Stimulated activated CD4-positive, alpha-beta T cell treated with anti-CD3 and anti-CD28 coated beads, Interleukin-1b, Interleukin-23, amount 100 ng/mL, for 24 hours (primary cell): Measurements from ENCODE around the gene SPDYE17.
"Not testable (repeated sequence)": the region's sequence is repeated elsewhere in the genome, so short reads cannot be mapped to it uniquely, and the experiment has no call there.

Experiments
- DNase-seq, 4 experiments: peaks; one replicate each; pipeline ENCODE4 v3.0.0-alpha.2; 2020; ENCODE audit warnings: low read depth in 4 of 4, low spot score in 1 of 4

Gene SPDYE17, protein sequence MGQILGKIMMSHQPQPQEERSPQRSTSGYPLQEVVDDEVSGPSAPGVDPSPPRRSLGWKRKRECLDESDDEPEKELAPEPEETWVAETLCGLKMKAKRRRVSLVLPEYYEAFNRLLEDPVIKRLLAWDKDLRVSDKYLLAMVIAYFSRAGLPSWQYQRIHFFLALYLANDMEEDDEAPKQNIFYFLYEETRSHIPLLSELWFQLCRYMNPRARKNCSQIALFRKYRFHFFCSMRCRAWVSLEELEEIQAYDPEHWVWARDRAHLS

GRCh38 chr7:77032261-77032660 lies at the start of gene SPDYE17:
SPDYE17 (minus strand) TSS chr7:77032361; CDS start chr7:77030570, 1,791 bp downstream.
- not testable (repeated sequence) for DNase-seq

- not testable (repeated sequence) for DNase-seq
Observed at GRCh38 chr7:77080236-77080635, 48.1 kb upstream of the SPDYE17 start.

- DNase-seq, result not testable (repeated sequence)
Observed at GRCh38 chr7:77079624-77080023, 47.5 kb upstream of the SPDYE17 start.

GRCh38 chr7:77079112-77079511 lies 47.0 kb upstream of the SPDYE17 start:
- DNase-seq, result not testable (repeated sequence)

DNA sequence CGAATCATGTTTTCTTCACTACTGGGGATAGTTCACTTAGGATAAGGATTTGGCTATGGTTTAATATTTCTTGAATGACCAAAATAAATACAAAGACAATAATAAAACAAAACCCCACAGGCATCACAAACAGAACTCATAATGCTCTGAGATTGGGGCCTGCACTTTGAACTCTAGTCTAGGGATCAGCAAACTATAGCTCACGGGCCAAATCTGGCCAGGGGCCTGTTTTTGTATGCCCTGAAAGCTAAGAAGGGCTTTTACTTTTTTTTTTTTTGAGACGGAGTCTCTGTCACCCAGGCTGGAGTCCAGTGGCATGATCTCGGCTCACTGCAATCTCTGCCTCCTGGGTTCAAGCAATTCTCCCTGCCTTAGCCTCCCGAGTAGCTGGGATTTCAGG lies 44.9 kb upstream of the SPDYE17 start:
- DNase-seq, result not testable (repeated sequence)

DNA sequence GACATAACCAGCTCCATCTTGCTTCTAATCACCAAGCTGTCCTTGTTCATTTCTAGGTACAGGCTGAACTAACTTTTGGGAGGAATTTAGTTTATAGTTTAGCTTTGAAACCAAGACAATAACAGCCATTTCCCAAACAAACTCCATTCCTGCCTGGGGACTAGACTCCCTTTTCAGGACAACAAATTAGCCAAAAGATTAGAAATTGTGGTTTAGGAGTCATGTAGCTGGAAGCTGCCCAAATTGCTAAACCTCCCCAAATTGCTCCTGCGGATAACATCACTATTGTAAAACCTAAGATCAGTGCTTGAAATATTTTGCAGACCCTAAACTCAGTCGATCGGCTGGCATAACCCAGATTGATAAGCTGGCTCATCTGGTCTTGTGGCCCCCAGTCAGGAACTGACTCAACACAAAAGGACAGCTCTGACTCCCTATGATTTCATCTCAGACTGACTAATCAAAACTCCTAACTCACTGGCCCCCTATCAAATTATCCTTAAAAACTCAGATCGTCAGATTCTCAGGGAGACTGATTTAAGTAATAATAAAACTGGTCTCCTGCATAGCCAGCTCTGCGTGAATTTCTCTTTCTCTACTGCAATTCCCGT lies 42.7 kb upstream of the SPDYE17 start:
- not testable (repeated sequence) for DNase-seq

DNA sequence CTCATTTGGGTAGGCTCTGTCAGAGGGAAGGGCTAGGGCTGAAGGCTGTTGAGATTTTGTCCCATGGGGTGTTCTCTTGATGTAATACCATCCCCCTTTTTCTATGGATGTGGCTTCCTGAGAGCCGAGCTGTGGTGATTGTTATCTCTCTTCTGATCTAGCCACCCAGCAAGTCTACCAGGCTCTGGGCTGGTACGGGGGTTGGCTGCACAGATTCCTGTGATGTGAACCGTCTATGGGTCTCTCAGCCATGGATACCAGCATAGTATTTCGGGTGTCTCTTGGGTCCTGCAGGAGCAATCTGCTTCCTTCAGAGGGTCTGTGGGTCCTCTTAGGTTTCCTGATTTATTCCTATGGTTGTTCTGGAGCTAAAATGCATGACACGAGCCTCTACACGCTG lies 38.9 kb upstream of the SPDYE17 start:
- not testable (repeated sequence) for DNase-seq

GRCh38 chr7:77065869-77066268 lies 33.7 kb upstream of the SPDYE17 start:
- DNase-seq, result not testable (repeated sequence)

GRCh38 chr7:77063732-77064131 lies 31.6 kb upstream of the SPDYE17 start:
- DNase-seq, result not testable (repeated sequence)

DNA sequence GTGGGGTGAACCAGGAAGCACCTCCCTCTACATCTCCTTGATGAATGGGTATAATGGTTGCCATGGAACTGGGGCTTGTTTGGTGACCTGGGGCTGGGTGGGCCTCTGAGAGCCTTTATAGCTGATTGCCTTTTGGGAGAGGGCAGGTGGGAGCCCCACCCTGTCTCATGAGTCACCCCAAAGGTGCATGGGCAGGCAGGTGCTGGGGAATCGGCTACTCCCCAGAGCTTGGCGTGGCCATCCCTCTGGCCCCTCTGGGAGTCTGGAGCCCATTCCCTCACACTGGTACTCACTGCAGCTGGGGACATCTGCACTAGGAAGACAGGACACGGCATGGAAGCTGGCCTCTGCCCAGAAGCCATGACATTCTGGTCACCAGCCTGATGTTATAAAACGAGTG lies 30.4 kb upstream of the SPDYE17 start, which contains the start of gene SPDYE18:
Gene SPDYE18 (minus strand): TSS at position 2 of the 400 bp plus-strand sequence. CDS start 2,046 bp downstream, outside the sequence.
- DNase-seq, result not testable (repeated sequence)

GRCh38 chr7:77026349-77026748 lies 5.8 kb downstream of the SPDYE17 start:
- not testable (repeated sequence) for DNase-seq

DNA sequence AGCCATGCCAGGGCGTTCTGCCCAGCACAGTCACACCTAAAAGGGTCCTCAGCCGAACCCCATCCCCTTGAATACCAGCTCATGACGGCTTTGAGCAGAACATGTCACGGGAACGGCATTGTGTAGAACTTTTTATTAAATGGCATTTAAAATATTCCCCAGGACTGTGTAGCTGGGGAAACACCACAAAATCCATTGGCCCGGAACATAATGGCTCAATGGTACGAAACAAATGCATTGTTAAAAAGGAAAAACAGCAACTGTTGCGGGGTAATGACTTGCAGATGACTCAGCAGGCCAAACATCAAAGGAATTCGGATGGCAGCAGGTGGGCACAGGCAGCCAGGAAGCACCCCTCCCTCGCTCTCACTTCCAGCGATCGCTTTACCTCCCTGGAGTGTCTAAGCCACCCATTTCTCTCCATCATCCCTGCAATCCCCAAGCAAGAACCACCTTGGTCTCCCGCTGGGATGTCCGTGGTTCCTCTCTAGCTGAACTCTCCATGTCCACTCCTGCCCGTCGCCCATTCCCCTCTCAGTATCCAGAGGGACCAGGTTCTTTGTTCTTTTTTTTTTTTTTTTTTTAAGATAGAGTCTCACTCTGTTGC lies 22.0 kb downstream of the SPDYE17 start:
- not testable (repeated sequence) for DNase-seq

DNA sequence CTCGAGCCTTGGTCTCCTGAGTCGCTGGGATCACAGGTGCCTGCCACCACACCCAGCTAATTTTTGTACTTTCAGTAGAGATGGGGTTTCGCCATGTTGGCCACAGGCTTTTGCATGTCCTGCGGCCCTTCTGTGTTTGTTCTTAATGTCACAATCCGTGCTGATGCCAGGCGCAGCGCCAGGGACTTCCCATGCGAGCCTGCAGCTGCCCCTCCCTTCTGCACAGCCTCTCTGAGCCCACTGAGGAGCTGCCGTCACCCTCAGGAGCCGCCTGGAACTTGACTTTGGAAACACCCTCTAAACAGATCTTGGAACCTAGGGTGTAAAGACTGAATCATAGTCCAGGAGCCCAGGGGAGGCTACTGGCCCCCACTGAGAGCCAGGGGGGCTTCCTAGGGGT lies 24.2 kb downstream of the SPDYE17 start:
- DNase-seq, result not testable (repeated sequence)

- not testable (repeated sequence) for DNase-seq
Observed at GRCh38 chr7:77006127-77007110, 25.7 kb downstream of the SPDYE17 start.

GRCh38 chr7:77005461-77006057 lies 26.6 kb downstream of the SPDYE17 start:
- DNase-seq, result not testable (repeated sequence)

DNA sequence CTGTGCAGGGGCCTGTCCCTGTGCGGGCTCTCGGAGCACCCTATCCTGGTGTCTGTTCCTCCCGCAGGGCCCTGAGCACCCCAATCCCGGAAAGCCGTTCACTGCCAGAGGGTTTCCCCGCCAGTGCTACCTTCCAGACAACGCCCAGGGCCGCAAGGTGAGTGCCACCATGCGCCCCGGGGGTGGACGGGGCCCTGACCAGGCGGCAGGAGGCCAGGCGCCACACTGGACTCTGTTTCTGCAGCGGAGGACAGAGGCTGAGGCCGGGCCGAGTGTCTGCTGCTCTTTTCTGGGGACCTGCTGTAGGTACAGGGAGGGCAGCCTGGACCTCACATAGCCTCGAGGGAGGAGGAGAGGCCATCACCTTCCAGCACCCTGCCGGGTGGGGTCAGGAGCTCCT lies 28.0 kb downstream of the SPDYE17 start:
- DNase-seq, result not testable (repeated sequence)

- not testable (repeated sequence) for DNase-seq
Observed at GRCh38 chr7:77003241-77003640, 28.9 kb downstream of the SPDYE17 start.

DNA sequence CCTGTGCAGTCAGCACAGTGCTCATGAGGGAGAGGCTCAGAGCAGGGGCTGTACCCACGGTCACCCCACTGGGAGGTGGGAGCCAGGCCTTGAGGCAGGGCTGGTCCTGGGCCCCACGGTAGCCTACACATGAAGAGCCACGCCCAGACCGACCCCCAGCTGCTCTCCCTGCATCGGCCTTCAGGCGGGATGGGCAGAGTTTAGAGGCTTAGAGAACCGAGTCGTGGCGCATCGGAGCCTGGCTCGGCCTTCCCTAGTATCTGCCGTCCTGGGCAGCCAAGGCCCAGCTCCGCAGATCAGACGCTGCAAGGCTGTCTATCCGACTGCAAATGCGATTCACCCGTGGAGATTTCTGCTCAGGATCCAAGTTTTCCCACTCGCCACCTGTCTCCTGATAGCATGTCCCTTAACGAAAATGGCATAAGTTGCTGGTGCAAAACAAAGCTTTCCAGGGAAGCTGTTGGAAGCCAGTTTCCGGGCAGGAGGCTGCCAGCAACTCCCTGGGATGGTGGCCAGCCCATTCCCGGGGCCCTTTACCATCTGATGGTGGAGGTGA lies 29.4 kb downstream of the SPDYE17 start:
- DNase-seq, result not testable (repeated sequence)

- DNase-seq, result not testable (repeated sequence)
Observed at GRCh38 chr7:77002104-77002503, 30.1 kb downstream of the SPDYE17 start.

DNA sequence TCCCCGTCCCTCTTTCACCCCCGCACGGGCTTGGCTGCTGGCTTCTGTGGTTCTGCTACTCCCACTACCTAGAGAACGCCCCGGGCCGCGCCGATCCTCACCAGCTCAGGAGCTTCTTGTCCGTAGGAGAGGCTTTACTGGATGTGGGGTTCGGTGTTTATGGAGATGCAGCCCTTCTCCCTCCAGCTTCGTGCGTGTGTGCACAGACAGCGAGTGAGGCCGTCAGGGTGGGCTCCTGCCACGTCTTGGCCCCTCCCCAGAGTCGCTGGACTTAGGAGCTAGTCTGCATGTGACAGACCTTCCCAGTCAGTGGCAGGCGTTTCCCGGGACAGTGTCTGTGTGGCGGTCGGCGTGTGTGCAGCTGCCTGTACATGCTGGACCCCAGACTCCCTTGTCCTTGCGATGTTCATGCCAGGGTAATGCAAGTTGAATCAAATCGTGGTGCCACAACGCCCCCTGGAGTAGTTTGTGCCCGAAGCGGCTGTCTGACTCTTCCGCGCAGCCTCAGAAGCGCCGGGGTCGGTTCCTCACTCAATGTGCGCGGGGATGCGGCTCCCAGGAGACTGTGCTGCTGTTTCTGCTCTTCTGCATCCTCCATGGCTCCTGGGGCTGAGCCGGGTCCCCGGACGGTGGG lies 32.6 kb downstream of the SPDYE17 start:
- not testable (repeated sequence) for DNase-seq
